HG03025 (cell line): ENCODE results near the gene EXOC6B.

Experiments used
- ATAC-seq: cut with Tn5 transposase; IDR thresholded peaks from one replicate; pipeline ENCODE4 v1.9.1; 2021; ENCODE audit warnings: mild to moderate bottlenecking, moderate library complexity; ENCODE audit not compliant: unreplicated experiment, low FRiP score

The EXOC6B gene

DNA sequence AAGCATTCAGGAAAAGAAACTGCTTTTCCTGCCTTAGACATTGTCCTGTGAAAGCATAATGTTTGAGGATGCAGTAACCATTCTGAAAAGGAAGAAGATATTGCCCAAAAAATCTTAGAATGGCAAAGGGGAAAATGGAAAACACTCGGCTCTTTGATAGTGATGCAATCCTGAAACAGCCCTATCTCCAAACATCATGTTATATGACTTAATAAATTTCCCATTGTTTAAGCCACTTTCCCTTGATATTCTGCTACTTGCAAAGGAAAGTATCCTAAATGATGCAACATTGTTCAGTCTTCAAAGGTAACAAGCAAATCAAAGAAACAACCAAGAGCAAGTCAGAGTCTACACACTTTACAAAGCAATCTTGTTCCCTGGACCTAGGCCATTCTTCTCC is 78.5 kb downstream of the EXOC6B start:
- ATAC-seq = no peak

DNA sequence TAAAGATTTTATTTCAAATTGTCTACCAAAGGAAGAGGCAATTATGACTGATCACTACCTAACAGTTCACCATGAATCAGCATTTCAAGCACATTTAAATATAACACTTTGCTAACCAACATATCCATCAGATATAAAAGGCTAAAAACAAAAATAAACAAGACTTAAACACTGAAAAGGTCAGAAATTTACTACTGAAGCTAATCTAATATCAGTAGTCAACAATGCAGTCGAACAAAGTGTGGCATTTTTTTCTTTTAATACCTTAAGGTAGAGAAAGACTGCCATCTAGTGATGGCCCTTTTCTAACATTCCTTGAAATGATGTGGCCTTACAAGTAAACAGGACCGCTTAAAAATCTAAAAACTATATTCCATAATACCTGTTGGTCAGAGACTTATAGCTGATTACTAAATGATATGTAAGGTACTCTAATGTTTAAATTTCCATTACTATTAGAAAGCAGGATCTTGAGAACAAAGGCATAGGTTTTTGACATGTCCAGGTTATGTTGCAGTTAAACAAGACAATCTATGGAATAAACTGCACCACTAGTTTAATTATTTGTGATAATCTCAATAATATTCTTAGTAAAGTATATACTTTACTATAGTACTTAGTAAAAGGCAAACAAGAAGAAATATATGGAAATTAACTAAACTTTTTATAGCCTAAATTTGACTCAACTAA is 80.0 kb downstream of the EXOC6B start:
- no peak for ATAC-seq

DNA sequence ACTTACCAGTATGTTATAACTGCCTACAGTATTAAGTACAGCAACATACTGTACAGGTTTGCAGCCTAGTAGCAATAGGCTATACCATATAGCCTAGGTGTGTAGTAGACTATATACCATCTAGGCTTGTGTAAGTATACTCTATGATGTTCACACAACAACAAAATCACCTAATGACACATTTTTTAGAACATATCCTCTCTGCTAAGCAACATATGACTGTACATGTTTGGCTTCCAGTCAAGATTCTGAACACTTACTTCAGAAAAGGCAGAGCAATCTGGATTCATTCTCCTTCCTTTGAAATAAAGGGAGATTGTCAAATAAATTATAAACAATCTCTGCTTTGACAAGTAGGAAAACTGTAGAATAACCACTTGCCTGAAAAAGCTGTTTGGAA is 81.8 kb downstream of the EXOC6B start:
- ATAC-seq = no peak

DNA sequence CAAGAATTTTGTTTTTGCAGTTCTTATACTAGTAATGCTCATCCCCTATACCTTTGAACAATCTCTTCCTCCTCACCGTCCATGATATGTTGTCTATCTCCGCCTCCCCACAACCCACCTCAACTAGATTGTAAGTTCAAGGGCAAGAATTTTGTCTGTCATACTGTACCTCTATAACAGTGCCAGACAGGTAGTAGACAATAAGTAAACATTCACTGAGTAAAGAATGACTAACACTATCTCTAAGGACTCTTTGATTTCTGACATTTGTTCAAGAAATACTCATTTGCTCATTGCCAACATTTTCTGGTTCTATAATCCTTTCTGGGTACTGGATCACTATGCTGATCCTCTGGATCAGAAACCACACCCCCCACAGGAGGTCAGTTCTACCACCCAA is 82.4 kb downstream of the EXOC6B start:
- no peak for ATAC-seq

DNA sequence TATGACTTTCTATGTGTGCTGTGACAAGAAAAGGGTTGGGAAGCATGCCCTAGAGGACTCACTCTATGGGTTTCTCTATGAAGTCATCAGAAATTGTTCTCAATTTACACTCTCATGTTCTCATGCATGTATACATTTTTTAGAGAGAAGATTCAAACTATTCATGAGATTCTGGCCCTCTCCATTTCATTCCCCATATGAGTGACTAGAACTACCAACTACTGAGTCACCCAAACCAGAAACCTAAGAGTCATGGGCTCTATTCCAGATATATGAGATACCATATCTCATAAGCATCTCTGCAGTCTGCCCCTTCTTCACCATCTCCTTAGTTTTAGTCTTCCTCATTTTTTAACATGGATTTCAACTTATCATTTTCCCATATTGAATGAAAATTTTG is 87.7 kb downstream of the EXOC6B start:
- ATAC-seq = no peak

DNA sequence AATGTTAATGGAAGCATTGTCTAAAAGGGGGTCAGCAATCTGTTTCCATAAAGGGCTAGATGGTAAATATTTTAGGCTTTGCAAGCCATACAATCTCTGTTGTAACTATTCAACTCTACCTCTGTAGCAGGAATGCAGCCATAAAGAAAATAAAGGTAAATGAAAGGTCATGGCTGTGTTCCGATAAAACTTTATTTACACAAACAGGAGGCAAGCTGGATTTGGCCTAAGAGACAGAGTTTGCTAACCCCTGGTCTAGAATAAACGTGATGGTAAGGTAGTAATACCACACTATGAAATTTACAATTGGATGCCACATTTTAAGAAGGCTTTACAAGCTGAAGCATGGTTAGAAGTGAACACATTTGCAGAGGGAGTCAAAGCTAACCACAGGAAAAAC is 91.4 kb downstream of the EXOC6B start:
- ATAC-seq = no peak

DNA sequence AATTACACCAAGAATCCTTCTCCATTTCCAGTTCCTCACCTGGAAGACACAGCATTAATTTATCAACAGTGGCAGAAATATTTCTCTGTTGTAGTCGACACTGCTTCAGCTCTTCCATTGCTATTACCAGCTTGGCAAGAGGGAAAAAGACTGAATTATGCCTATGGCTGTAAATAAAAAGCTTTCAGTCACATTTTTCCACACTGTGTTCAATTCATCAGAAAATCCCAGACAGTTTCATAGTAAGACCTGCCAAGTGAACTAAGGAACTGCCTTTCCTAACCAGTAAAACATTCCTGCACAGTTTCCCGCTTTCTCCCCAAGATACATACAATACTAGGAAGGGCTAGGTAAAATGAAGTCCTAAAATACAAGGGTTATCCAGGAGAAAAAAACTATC is 94.7 kb downstream of the EXOC6B start:
- no peak for ATAC-seq

DNA sequence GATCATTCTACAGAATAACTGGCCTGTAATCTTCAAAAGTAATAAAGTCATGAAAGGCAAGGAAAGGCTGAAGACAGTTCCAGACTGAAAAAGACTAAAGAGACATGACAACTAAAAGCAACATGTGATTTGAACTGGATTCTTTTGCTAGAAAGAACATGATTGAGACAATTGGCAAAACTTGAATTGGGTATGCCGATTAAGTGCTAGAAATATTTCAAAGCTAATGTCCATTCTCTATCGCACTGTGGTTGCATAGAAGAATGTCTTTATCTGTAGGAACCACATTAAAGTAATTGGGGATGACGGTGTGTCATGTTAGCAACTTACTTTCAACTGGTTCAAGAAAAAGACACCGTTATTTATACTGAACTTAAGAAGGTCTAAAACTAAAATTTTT is 98.5 kb downstream of the EXOC6B start:
- no peak for ATAC-seq

DNA sequence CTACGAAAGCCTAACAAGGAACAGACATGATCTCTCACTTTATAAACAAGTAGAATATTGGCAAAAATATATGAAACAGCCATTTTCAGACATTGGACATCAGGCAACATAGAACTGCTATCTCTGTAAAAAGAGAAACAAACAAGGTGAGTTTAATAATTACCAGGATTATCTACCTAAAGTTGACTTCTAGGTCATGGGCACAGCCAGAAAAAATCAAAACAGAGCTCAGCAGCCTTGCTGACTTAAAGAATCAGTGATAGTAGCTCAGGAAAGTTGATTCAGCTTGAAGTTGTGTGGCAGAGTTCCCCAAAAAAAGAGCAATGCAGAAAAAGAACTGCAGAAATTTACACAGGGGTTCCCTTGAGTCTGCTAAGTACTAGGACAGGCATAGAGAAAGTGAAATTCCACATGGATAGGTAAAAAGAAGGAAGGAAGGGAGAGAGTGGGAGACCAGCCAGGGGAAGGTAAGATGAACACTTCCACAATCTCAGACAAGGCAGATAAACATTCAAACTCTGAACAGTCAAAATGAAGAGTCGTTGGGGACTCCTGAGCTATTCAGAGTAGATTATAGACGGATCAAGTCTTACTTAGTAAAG is 102.0 kb downstream of the EXOC6B start:
- ATAC-seq = no peak

DNA sequence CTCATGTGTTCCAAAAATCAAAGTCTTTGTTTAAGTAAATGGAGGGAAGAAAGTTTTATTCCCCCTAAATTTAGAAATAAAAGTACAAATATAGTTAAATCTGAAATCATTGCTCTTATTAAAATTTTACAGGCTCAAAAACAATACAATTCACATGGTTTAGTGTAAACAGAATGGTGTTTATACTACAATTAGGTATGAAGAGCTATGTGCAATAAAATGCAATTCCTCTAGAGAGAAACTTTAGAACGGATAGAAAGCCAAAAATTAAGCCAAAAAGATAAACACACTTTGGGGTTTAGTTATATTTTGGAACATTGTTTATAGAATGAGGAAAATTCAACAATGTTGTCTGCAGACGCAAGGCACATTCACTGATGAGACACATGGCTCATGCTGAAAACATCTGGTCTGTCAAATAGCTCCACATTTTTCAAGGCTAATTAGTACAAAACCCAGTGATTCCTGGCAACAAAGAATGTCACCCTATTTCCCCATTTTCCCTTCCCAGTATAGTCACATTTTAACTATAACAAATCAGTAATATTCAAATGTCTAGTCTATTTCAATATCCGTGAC is 103.3 kb downstream of the EXOC6B start:
- no peak for ATAC-seq

DNA sequence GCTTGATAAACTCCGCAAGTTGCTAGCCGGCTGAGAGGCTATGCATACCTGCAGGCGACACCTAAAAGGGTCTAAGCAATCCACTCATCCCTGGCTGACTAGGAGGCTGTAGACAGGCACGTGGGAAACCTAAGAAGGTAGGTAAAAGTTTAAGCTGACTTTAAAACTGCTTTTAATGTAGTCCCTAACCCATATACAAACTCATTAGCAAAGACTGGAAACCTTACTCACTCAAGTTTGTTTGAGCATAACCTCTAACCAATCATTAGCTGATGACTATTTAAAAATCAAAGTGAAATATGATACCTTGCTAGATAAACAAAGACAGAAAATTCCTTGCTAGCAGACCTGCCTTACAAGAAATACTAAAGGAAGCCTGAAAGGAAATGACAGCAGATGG is 106.4 kb downstream of the EXOC6B start:
- ATAC-seq = no peak

DNA sequence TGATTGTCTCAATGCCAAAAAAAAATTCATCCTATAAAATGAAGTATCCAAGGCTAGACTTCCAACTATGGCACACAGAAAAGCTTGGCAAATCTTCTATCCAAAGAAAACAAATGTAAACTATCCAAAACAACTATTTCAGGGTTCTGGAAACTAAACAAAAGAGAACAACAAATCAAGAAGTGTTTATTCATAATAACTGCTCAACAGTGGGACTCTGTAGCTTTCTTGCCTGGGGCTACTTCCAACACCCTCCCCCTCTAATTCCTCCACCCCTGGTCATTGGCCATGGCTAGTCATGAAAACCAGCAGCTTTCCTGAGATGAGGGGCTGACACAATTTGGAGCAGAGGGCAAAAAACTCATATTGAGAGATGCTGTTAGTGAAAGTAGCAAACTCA is 107.0 kb downstream of the EXOC6B start:
- ATAC-seq = no peak

DNA sequence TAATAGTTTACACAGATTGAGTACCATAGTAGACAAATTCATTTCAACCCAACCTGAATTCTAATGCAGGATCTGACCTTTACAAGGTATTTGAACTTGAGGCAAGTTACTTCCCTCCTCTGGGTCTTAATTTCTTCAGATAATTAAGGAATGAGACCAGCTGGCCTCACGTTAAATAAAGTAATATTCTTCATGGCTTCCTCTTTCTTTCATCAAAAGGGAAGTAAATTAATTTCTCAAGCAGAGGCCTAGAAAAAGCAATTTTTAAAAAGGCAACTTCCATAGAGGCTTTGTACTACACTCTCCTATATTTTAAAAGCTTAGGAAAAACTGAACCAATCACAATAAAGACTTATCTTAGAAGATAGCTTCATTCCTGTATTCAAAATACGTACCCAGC is 109.2 kb downstream of the EXOC6B start:
- ATAC-seq = no peak

DNA sequence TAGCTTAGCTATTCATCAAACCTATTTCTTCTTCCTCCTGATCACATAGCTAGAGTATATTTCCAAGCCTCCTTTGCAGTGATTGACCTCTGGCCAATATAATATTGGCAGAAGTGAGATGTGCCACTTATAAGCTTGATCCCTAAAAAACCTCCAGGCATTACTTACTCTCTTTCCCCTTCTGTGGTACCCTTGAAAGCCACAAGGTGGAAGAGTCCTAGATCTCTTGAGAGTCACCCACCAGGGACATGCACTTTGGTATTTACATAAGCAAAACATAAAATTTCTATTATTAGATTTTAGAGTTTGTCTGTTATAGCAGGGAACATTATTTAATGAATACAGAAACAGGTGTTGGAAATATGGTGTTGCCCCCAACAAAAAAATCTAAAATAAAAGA is 112.0 kb downstream of the EXOC6B start:
- ATAC-seq = no peak

DNA sequence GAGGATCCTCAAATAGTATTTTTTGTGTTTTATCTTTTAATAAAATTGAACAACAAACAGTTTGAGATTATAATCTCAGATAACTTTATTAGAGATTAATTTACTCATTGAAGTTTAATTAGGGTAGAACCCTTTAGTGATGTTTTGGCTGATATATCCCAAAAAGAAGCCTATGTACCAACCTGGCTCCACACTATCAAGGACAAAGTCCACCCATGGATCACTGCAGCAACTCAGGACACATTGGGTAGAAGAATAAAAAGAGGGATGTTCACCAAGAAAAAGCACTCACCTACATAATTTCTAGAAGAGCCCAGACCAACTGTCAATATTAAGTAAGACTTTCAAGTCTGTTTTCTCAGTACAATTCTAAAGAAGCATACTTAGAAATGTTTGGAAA is 112.9 kb downstream of the EXOC6B start:
- no peak for ATAC-seq

DNA sequence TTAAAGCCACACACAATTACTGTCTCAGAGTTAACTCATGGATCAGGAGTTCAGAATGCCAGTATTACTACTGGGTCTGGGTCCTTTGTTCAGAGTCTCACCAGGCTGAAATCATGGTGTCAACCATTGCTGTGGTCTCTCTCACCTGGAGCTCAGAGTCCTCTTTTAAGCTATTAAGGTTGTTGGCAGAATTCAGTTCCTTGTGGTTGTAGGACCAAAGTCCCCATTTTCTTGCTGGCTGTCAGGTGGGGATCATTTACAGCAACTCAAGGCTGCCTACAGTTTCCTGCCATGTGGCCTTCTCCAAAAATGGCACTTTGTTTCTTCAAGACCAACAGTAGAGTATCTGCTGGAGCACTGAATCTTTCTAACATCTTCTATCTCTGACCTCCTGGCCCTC is 113.5 kb downstream of the EXOC6B start:
- ATAC-seq = no peak

DNA sequence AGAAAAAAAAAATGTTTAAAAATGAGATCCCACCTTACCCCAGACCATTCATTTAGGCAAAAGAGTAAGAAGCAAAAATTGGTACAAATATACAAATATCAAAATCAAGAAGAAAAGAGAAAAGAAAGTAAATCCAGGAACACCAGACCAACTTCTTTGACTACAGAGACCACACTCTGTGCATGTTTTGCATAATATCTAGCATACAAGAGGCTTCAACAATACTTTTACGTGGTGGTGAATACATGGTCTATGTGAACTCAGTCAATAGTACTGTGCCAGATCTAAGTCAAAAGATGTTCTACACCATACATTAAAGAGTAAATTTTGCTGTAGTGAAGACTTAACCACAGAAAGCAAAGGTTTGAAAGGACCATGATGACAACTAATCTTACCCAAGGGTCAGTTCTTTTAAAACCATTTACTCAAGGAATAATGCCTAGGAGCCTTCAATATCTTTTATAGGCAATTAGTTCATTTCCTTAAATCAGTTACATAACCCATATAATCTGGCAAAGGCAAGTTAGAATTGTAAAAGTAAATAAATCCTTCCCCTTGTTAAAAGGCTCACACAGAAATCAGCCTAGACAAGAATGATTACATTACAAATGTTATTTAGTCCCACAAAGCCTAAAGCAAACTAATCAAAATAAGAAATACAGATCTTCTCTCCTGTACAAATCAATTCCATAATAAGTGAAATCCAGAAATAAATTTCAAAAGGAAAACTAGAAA is 115.2 kb downstream of the EXOC6B start:
- ATAC-seq = no peak

DNA sequence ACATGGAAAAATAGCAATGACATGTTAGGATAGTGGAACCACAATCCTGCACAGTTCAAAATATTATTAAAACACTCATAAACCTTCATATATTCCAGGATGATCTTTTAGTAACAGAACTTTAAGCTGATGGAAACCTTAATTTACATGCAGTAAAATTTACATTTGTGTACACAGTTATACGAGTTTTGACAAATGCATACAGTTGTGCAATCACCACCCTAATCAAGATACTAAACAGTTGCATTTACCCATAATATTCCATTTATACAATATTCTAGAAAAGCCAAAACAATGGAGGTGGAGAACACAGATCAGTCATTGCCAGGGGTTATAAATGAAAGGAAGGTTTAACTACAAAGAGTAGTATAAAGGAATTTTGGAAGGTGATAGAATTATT is 117.6 kb downstream of the EXOC6B start:
- ATAC-seq = no peak

DNA sequence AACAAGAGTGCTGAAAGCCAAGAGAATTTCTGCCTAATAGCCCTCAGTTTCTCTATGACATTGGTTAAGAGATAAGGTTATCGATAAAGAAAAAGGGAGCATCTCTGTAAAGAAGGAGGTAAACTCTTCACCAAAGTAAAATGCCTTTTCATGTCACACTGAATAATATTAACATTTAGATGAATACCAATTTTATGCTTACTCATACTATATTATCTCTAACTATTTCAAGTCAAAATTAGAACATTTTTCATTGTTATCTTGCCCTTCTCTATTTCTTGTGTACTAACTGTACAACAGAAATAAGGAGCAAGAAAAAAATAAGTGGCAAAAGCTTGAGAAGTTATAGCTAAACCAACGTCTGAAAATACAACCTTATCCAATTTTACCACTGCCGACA is 127.5 kb downstream of the EXOC6B start:
- no peak for ATAC-seq

DNA sequence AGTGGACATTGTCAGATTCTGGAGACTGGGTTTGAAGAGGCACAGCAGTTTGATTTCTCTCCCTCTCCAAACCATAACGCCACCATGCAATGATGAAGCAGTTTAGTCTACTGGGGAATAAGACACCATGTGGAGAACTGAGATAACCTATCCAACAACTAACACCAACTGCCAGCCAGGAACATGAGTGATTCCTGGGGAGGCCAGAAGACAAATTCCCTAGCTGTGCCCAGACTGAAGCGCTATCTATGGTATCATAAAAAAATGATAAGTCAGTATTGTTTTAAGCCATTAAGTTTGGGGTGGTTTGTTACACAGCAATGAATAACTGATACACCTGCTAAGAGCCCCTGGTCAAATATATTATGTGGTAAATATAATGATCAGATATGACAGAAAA is 129.3 kb downstream of the EXOC6B start:
- no peak for ATAC-seq

DNA sequence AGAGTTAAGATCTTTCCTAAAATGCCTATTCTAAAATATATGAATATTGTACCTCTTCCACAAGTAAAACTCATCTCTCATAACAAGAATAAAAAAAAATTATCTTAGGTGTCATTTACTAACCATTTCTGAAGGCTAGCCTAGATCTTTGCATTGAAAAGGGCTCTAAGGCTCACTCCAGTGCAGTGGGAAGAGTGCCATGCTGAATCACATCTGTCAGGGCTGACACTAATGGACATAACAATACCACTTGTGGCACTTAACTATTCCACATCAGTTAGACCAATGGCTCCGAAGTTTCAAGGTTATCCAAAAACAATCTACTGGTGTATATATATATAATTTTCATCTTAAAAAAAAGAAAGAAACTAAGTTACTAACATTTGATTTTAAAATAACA is 130.2 kb downstream of the EXOC6B start:
- no peak for ATAC-seq
